Natural killer cell (primary cell): ENCODE results near the gene ACOT7. TPM values are rescaled to one million over a fixed set of nuclear protein-coding genes. Genes with fewer than 3 reads are reported as not detected.

Source experiments
- ATAC-seq, 3 donors: fragments of 150-1000 bp in 2 of 3; fragments of 200-7000 bp in 1 of 3; cut with Tn5 transposase; 1 replicate in 1 of 3; 2 replicates in 2 of 3; pipeline ENCODE4 v1.10.0; 2021; ENCODE audit warnings: mild to moderate bottlenecking in 2 of 3, moderate library complexity in 2 of 3
- DNase-seq, 2 donors: peaks; one replicate each; pipeline versions ENCODE4 v3.0.0 to v3.0.0-alpha.2; 2013 to 2021; ENCODE audit warnings: mixed read lengths in 1 of 2
- H3K27ac ChIP-seq: one replicate; pipeline ENCODE4 v1.5.1; 2013; ENCODE audit warnings: mild to moderate bottlenecking, low read length
- H3K27me3 ChIP-seq: one replicate; pipeline ENCODE4 v1.6.1; 2013; ENCODE audit warnings: low read length; ENCODE audit not compliant: control insufficient read depth, insufficient read depth
- H3K36me3 ChIP-seq: one replicate; pipeline ENCODE4 v1.6.1; 2013; ENCODE audit warnings: low read length; ENCODE audit not compliant: control insufficient read depth, insufficient read depth
- H3K4me1 ChIP-seq: one replicate; pipeline ENCODE4 v1.6.1; 2013; ENCODE audit warnings: low read length; ENCODE audit not compliant: control insufficient read depth, insufficient read depth
- H3K4me3 ChIP-seq: one replicate; pipeline ENCODE4 v1.5.1; 2013; ENCODE audit warnings: low read length
- H3K9me3 ChIP-seq: one replicate; pipeline ENCODE4 v1.6.1; 2013; ENCODE audit warnings: low read length; ENCODE audit not compliant: control insufficient read depth, insufficient read depth
- H3K27ac Mint-ChIP-seq, 2 donors: one replicate each; pipeline ENCODE4 v1.8.0; 2022; ENCODE audit warnings: mild to moderate bottlenecking in 2 of 2, mixed read lengths in 2 of 2, moderate library complexity in 1 of 2
- H3K27me3 Mint-ChIP-seq, 2 donors: one replicate each; pipeline ENCODE4 v1.8.0; 2022; ENCODE audit warnings: low read depth in 2 of 2, mixed read lengths in 2 of 2
- H3K36me3 Mint-ChIP-seq: one replicate; pipeline ENCODE4 v1.8.0; 2022; ENCODE audit warnings: mixed read lengths
- H3K4me1 Mint-ChIP-seq, 2 donors: one replicate each; pipeline ENCODE4 v1.8.0; 2022; ENCODE audit warnings: mixed read lengths in 2 of 2
- H3K4me3 Mint-ChIP-seq: one replicate; pipeline ENCODE4 v1.8.0; 2022; ENCODE audit warnings: mild to moderate bottlenecking, moderate library complexity, mixed read lengths
- H3K9me3 Mint-ChIP-seq, 2 donors: one replicate each; pipeline ENCODE4 v1.8.0; 2022; ENCODE audit warnings: mixed read lengths in 2 of 2
- WGBS: methylation state at CpG from one replicate; pipeline ENCODE4 v1.1.7; 2013; ENCODE audit warnings: missing lambda C conversion rate; ENCODE audit not compliant: insufficient coverage; 5-methylcytosine and 5-hydroxymethylcytosine counted together
- intact Hi-C: fragments of 100-400 bp; cut with micrococcal nuclease; formaldehyde crosslinking; loops from one replicate; pipeline ENCODE4 v1.14.2; 2022
- total RNA-seq, 4 donors: library from RNA; stranded (reverse); fragments of 120-200 nt in 1 of 4; gene quantifications; one replicate each; pipeline versions ENCODE4 v1.2.3 to v1.2.4, GENCODE V29; 2013 to 2022
- TF ChIP-seq, protein P1 (sequence below): fragments of 200-600 bp; IDR thresholded peaks from one replicate; pipeline ENCODE4 v1.8.0; 2022; ENCODE audit warnings: antibody characterized with exemption

ACOT7 gene
- total RNA-seq, 3 donors from 2014 or later (not counting 1 experiment from before 2014, with no cell fraction given) = 11.5 to 16.9 (median 15.4) TPM

DNA sequence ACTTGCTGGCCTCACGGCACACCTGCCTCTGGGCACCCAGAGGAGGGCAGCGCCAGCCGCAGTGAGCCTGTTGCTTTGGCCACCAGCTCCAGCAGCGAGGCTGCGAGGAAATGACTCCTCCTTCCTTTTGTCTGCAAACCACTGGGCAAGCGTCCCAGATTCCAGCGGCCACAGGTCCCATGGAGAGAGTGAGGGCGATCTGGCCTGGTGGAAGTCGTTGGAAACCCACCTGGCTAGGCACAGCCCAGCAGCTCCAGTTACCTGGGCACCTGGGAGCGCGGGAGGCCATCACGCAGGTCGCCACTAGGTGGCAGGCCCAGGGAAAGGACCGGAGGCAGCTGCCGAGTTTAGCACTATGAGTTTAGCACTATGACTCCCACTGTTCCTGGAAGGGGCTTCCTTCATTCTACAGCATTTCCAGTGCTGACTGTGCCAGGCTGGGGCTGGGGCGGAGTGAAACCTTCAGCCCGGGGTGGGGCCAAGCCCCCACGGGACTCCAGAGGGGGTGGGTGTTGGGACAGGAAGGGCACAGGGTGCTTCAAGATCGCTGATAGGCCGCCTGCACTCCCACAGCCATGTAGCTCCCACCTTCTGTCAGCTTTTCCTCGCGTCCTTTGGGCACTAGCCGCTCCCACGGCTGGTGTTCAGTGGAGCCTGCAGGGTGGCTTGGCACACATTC, 29.9 kb upstream of the ACOT7 start:
- no peaks in the 10 kb centered on the region for H3K36me3 Mint-ChIP-seq
- H3K4me1 Mint-ChIP-seq = peaks cover 0 to 8% of the 10 kb centered on the region in 2 donors
- H3K36me3 ChIP-seq = no peaks in the 10 kb centered on the region
- 7% methylated on average over 24 of the region's 24 CpGs for WGBS
- H3K27ac ChIP-seq = no peak overlapping the region
- intact Hi-C loops = no loop called here
- DNase-seq (peak; percentile 41 to 84), ATAC-seq (peak; percentile 52 to 72 (median 69))
- H3K9me3 ChIP-seq = no peaks in the 10 kb centered on the region
- H3K4me3 ChIP-seq = no peak overlapping the region
- H3K27me3 Mint-ChIP-seq = peaks cover 16 to 40% of the 10 kb centered on the region in 2 donors
- H3K9me3 Mint-ChIP-seq = no peaks in the 10 kb centered on the region
- peaks cover 43% of the 10 kb centered on the region for H3K27me3 ChIP-seq
- no peak overlapping the region for H3K4me3 Mint-ChIP-seq
- no peak overlapping the region for H3K27ac Mint-ChIP-seq
- TF ChIP-seq, protein P1, sequence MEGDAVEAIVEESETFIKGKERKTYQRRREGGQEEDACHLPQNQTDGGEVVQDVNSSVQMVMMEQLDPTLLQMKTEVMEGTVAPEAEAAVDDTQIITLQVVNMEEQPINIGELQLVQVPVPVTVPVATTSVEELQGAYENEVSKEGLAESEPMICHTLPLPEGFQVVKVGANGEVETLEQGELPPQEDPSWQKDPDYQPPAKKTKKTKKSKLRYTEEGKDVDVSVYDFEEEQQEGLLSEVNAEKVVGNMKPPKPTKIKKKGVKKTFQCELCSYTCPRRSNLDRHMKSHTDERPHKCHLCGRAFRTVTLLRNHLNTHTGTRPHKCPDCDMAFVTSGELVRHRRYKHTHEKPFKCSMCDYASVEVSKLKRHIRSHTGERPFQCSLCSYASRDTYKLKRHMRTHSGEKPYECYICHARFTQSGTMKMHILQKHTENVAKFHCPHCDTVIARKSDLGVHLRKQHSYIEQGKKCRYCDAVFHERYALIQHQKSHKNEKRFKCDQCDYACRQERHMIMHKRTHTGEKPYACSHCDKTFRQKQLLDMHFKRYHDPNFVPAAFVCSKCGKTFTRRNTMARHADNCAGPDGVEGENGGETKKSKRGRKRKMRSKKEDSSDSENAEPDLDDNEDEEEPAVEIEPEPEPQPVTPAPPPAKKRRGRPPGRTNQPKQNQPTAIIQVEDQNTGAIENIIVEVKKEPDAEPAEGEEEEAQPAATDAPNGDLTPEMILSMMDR = peak; percentile 70
- peaks cover 32% of the 10 kb centered on the region for H3K4me1 ChIP-seq

DNA sequence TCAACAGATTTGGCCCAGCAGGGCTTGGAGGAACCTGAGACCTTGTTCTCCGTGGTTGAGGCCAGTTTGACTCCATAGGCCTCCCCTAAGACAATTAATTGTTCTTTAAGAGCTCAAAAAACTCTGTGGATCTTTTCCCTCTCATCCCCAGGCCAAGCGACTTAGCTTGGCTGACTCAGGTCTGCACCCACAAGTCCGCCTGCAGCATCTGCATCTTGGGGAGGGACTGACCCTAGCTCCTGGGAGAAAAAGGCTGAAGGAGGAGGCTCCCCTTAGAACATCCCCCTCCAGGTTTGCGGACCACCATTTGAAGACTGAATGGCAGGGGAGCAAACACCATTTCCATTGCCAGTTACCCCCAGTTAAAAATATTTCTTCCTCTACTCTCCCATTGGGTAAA, 27.7 kb upstream of the ACOT7 start:
- Mint-ChIP-seq H3K4me1 (peaks cover 0 to 8% of the 10 kb centered on the region in 2 donors), H3K36me3 (no peaks in the 10 kb centered on the region), H3K9me3 (no peaks in the 10 kb centered on the region), H3K27ac (no peak overlapping the region), H3K4me3 (peak overlapping the region; percentile 13), H3K27me3 (peaks cover 16 to 45% of the 10 kb centered on the region in 2 donors)
- no peaks in the 10 kb centered on the region for H3K9me3 ChIP-seq
- WGBS = 74% methylated on average over 2 of the region's 4 CpGs
- H3K36me3 ChIP-seq = no peaks in the 10 kb centered on the region
- intact Hi-C loops = no loop called here
- H3K4me1 ChIP-seq = peaks cover 32% of the 10 kb centered on the region
- ATAC-seq (no peak), DNase-seq (no peak)
- H3K27me3 ChIP-seq = peaks cover 60% of the 10 kb centered on the region
- H3K4me3 ChIP-seq = no peak overlapping the region
- TF ChIP-seq, protein P1 = no peak
- no peak overlapping the region for H3K27ac ChIP-seq

DNA sequence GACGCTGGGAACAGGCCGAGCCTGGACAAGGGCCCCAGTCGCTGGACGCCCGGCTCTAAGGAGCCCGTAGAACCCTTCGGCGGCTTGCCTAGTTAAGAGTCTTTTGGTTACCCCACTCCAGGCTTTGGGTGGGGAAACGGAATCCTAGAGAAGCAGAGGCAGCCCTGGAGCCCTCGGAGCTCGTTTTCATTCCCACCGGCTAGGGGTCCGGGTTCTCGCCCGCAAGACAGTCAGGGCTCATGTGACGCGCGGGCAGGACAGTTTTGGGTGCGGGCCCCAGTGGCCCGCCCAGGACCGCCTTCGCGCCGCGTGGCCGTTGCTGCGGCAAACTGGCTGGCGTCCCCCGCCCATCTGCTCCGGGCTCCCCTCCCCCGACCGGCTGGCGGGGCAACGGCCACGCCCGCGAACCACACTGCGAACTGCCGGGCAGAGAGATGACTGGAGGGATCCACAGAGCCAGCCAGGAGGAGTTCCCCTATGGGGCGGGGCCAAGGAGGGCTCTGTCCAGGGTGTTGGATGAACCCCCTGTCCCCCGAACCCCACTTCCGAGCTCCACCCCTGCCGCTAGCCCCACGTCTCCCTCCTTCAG, 27.0 kb upstream of the ACOT7 start:
- H3K4me3 Mint-ChIP-seq = no peak overlapping the region
- peaks cover 19 to 49% of the 10 kb centered on the region in 2 donors for H3K27me3 Mint-ChIP-seq
- DNase-seq = no peak
- Histone ChIP-seq H3K27me3 (peaks cover 53% of the 10 kb centered on the region), H3K9me3 (no peaks in the 10 kb centered on the region), H3K27ac (no peak overlapping the region), H3K4me1 (peaks cover 31% of the 10 kb centered on the region), H3K36me3 (no peaks in the 10 kb centered on the region), H3K4me3 (no peak overlapping the region)
- ATAC-seq = peak in 1 of 3 donors; percentile 38
- 6% methylated on average over 44 of the region's 44 CpGs for WGBS
- TF ChIP-seq, protein P1 = no peak
- intact Hi-C loops = no loop called here
- no peaks in the 10 kb centered on the region for H3K9me3 Mint-ChIP-seq
- no peak overlapping the region for H3K27ac Mint-ChIP-seq
- peaks cover 0 to 8% of the 10 kb centered on the region in 2 donors for H3K4me1 Mint-ChIP-seq
- H3K36me3 Mint-ChIP-seq = no peaks in the 10 kb centered on the region
